ENCODE data around the gene TPBG.

TPBG gene

GRCh38 chr6:82381278-82381677, 17.7 kb downstream of the TPBG start:
- no peak overlapping the region for H3K9ac ChIP-seq (ENCODE audit: low read depth, low read length)

GRCh38 chr6:82385102-82385501, 21.5 kb downstream of the TPBG start:
- H2AFZ ChIP-seq (ENCODE audit: low read depth, low read length): no peak overlapping the region
- no peak overlapping the region for H3K27ac ChIP-seq (ENCODE audit: low read length)
- H3K9ac ChIP-seq (ENCODE audit: low read depth, low read length): no peak overlapping the region
- H3K9me3 ChIP-seq (ENCODE audit: insufficient read depth, low read length, severe bottlenecking): no peaks in the 10 kb centered on the region
- H3K36me3 ChIP-seq (ENCODE audit: insufficient read depth, low read length): no peaks in the 10 kb centered on the region
- no peak overlapping the region for H3K4me3 ChIP-seq (ENCODE audit: low read depth in 1 of 2, low read length in 2 of 2)
- H3K4me1 ChIP-seq (ENCODE audit: insufficient read depth, low read length): no peaks in the 10 kb centered on the region
- no peak for ATAC-seq (ENCODE audit: insufficient read depth, low read depth)
- H3K27me3 ChIP-seq (ENCODE audit: insufficient read depth, low read length, poor library complexity): no peaks in the 10 kb centered on the region
- no peaks in the 10 kb centered on the region for H3K79me2 ChIP-seq (ENCODE audit: insufficient read depth, low read length)
- TF ChIP-seq EZH2 (IDR thresholded peaks at IDR 0.05; ENCODE audit: borderline replicate concordance, low read depth, low read length, severe bottlenecking) (no peak), CTCF (IDR thresholded peaks at IDR 0.05; ENCODE audit: borderline replicate concordance, extremely low read depth, low read length, poor library complexity, severe bottlenecking) (no peak)
- DNase-seq: no peak
- H4K20me1 ChIP-seq (ENCODE audit: insufficient read depth, low read length): no peaks in the 10 kb centered on the region
- H3K4me2 ChIP-seq (ENCODE audit: insufficient read depth, low read length): no peak overlapping the region

More at GRCh38 chr6:82381278-82381677, 17.7 kb downstream of the TPBG start:
- no peaks in the 10 kb centered on the region for H3K36me3 ChIP-seq (ENCODE audit: insufficient read depth, low read length)
- no peaks in the 10 kb centered on the region for H4K20me1 ChIP-seq (ENCODE audit: insufficient read depth, low read length)
- H3K4me2 ChIP-seq (ENCODE audit: insufficient read depth, low read length): no peak overlapping the region
- DNase-seq (no peak), ATAC-seq (ENCODE audit: insufficient read depth, low read depth) (no peak)
- H3K4me3 ChIP-seq (ENCODE audit: low read depth in 1 of 2, low read length in 2 of 2): no peak overlapping the region
- H3K79me2 ChIP-seq (ENCODE audit: insufficient read depth, low read length): no peaks in the 10 kb centered on the region
- no peak overlapping the region for H3K27ac ChIP-seq (ENCODE audit: low read length)
- TF ChIP-seq EZH2 (IDR thresholded peaks at IDR 0.05; ENCODE audit: borderline replicate concordance, low read depth, low read length, severe bottlenecking): no peak
- TF ChIP-seq CTCF (IDR thresholded peaks at IDR 0.05; ENCODE audit: borderline replicate concordance, extremely low read depth, low read length, poor library complexity, severe bottlenecking): no peak
- H3K9me3 ChIP-seq (ENCODE audit: insufficient read depth, low read length, severe bottlenecking): peaks cover 4% of the 10 kb centered on the region
- no peak overlapping the region for H2AFZ ChIP-seq (ENCODE audit: low read depth, low read length)
- H3K4me1 ChIP-seq (ENCODE audit: insufficient read depth, low read length): no peaks in the 10 kb centered on the region
- H3K27me3 ChIP-seq (ENCODE audit: insufficient read depth, low read length, poor library complexity): no peaks in the 10 kb centered on the region

GRCh38 chr6:82385546-82385945, 21.9 kb downstream of the TPBG start:
- Histone ChIP-seq H3K27ac (ENCODE audit: low read length) (no peak overlapping the region), H3K4me2 (ENCODE audit: insufficient read depth, low read length) (no peak overlapping the region), H3K4me3 (ENCODE audit: low read depth in 1 of 2, low read length in 2 of 2) (no peak overlapping the region)

More at GRCh38 chr6:82385546-82385945, 21.9 kb downstream of the TPBG start:
- DNase-seq (no peak), ATAC-seq (ENCODE audit: insufficient read depth, low read depth) (no peak)
- Histone ChIP-seq H3K36me3 (ENCODE audit: insufficient read depth, low read length) (no peaks in the 10 kb centered on the region), H3K27me3 (ENCODE audit: insufficient read depth, low read length, poor library complexity) (no peaks in the 10 kb centered on the region), H3K9ac (ENCODE audit: low read depth, low read length) (no peak overlapping the region), H3K79me2 (ENCODE audit: insufficient read depth, low read length) (no peaks in the 10 kb centered on the region), H2AFZ (ENCODE audit: low read depth, low read length) (no peak overlapping the region), H4K20me1 (ENCODE audit: insufficient read depth, low read length) (no peaks in the 10 kb centered on the region), H3K4me1 (ENCODE audit: insufficient read depth, low read length) (no peaks in the 10 kb centered on the region), H3K9me3 (ENCODE audit: insufficient read depth, low read length, severe bottlenecking) (no peaks in the 10 kb centered on the region)
- no peak for TF ChIP-seq CTCF (IDR thresholded peaks at IDR 0.05; ENCODE audit: borderline replicate concordance, extremely low read depth, low read length, poor library complexity, severe bottlenecking)
- TF ChIP-seq EZH2 (IDR thresholded peaks at IDR 0.05; ENCODE audit: borderline replicate concordance, low read depth, low read length, severe bottlenecking): no peak

Measured in DND-41 (cell line).